ENCODE data around the gene GNAL. TPM values are rescaled to one million over a fixed set of nuclear protein-coding genes. Genes with fewer than 3 reads are reported as not detected.
A peak's percentile ranks its signal among the peaks of the same experiment; 100 is the strongest.
"Not testable (repeated sequence)": the region's sequence is repeated elsewhere in the genome, so short reads cannot be mapped to it uniquely, and the experiment has no call there.

GNAL gene
- total and polyA plus RNA-seq, 10 donors, result 0.74 to 5.7 (median 3.0) TPM

DNA sequence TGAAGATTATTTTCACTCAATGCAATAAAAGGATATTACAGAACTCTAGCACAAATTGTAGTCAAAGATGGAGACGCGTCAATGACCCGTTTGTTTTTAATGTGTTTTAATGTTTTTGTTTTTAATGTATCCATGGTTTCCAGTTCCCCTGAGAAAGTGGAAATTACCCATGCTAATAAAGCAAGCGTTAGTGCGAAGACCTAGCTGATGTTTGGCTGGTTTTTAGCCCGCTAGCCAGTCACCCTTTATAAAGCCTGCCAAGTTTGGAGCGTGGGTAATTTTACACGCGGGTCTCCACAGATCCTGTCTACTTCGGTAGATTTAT lies 161.7 kb downstream of the GNAL start:
- no peaks in the 10 kb centered on the region for H3K9me3 ChIP-seq
- TF ChIP-seq POLR2AphosphoS5 (IDR thresholded peaks at IDR 0.05) (no peak), CTCF (IDR thresholded peaks at IDR 0.05 in 8 of 11, conservative IDR thresholded peaks at IDR 0.05 in 3 of 11) (no peak), POLR2A (IDR thresholded peaks at IDR 0.05) (no peak)
- peak overlapping the region; percentile 87 to 98 (median 94) for H3K27ac ChIP-seq
- DNase-seq, result no peak
- intact Hi-C loops (cut with DNase I; ENCODE audit: low total_unique reads), result no loop called here
- H3K36me3 ChIP-seq, result peaks cover 0 to 24% (median 3%) of the 10 kb centered on the region in 6 donors
- H3K4me1 ChIP-seq, result peaks cover 21 to 54% (median 37%) of the 10 kb centered on the region in 6 donors
- 0 to 1% (median 1%) methylated on average over 10 of the region's 10 CpGs for WGBS, 5 donors
- H3K27me3 ChIP-seq (replicated peaks in 1 of 7), result no peaks in the 10 kb centered on the region
- peak overlapping the region; percentile 81 to 97 (median 91) for H3K4me3 ChIP-seq

DNA sequence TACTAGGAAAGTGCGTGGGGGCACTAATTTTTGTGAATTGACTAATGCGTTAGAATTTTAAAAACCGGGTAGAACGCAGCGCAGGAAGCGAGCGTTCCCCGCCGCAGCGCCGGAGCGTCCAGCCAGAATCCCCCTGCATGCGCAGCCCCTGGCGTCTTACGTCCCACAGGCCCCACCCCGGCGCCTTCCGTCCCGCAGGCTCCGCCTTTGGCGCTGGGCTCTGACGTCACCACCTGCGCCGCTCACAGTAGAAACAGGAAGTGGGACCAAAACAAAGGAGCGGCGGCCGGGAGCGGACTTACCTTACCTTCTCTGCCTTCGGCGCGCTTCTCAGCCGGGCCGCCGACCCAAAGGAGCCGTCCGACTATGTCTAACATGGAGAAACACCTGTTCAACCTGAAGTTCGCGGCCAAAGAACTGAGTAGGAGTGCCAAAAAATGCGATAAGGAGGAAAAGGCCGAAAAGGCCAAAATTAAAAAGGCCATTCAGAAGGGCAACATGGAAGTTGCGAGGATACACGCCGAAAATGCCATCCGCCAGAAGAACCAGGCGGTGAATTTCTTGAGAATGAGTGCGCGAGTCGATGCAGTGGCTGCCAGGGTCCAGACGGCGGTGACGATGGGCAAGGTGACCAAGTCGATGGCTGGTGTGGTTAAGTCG lies 162.2 kb downstream of the GNAL start, which contains the start of gene CHMP1B:
Gene CHMP1B, plus strand, starts transcription at position 268 of the 660 bp plus-strand sequence. Its CDS starts 99 bp downstream, at position 367.
- 0 to 1% (median 0%) methylated on average over 43 to 53 of the region's 53 CpGs for WGBS, 5 donors
- Histone ChIP-seq H3K9me3 (no peaks in the 10 kb centered on the region), H3K4me3 (peak within 1 kb of the TSS; percentile 81 to 97 (median 91)), H3K27ac (peak within 1 kb of the TSS; percentile 87 to 98 (median 94)), H3K36me3 (peaks cover 0 to 29% (median 3%) of the 10 kb centered on the region in 6 donors), H3K27me3 (replicated peaks in 1 of 7) (no peaks in the 10 kb centered on the region), H3K4me1 (peaks cover 21 to 59% (median 37%) of the 10 kb centered on the region in 6 donors)
- DNase-seq, result peak; percentile 100
- intact Hi-C loops (cut with DNase I; ENCODE audit: low total_unique reads), result no loop called here
- TF ChIP-seq POLR2A (IDR thresholded peaks at IDR 0.05) (peak; percentile 78 to 97 (median 96)), POLR2AphosphoS5 (IDR thresholded peaks at IDR 0.05) (peak; percentile 99 to 100 (median 100)), CTCF (IDR thresholded peaks at IDR 0.05 in 8 of 11, conservative IDR thresholded peaks at IDR 0.05 in 3 of 11) (peak in 3 of 11 experiments; percentile 10 to 39 (median 18))

DNA sequence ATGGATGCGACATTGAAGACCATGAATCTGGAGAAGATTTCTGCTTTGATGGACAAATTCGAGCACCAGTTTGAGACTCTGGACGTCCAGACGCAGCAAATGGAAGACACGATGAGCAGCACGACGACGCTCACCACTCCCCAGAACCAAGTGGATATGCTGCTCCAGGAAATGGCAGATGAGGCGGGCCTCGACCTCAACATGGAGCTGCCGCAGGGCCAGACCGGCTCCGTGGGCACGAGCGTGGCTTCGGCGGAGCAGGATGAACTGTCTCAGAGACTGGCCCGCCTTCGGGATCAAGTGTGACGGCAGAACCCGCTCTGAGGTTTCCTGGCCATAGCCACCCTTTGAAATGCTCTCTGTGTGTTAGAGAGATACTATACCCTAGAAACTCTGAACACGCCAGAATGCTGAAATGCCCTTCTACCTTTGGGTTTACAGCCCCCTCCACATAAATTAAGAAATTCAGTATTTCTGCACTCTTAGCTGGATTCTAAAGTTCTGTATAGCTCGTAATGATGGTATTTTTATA lies 162.8 kb downstream of the GNAL start:
- DNase-seq, result peak; percentile 90
- peaks cover 21 to 65% (median 39%) of the 10 kb centered on the region in 6 donors for H3K4me1 ChIP-seq
- 1 to 2% (median 1%) methylated on average over 10 to 23 of the region's 23 CpGs for WGBS, 5 donors
- peak overlapping the region; percentile 81 to 97 (median 91) for H3K4me3 ChIP-seq
- H3K27ac ChIP-seq, result peak overlapping the region; percentile 87 to 98 (median 94)
- intact Hi-C loops (cut with DNase I; ENCODE audit: low total_unique reads), result no loop called here
- TF ChIP-seq POLR2AphosphoS5 (IDR thresholded peaks at IDR 0.05) (no peak), POLR2A (IDR thresholded peaks at IDR 0.05) (no peak), CTCF (IDR thresholded peaks at IDR 0.05 in 8 of 11, conservative IDR thresholded peaks at IDR 0.05 in 3 of 11) (no peak)
- peaks cover 0 to 32% (median 3%) of the 10 kb centered on the region in 6 donors for H3K36me3 ChIP-seq
- H3K9me3 ChIP-seq, result no peaks in the 10 kb centered on the region
- H3K27me3 ChIP-seq (replicated peaks in 1 of 7), result no peaks in the 10 kb centered on the region

- Histone ChIP-seq H3K36me3 (peaks cover 0 to 32% (median 3%) of the 10 kb centered on the region in 6 donors), H3K4me1 (peaks cover 21 to 80% (median 44%) of the 10 kb centered on the region in 6 donors)
- H3K4me3 ChIP-seq; H3K9me3 ChIP-seq; intact Hi-C loops (cut with DNase I; ENCODE audit: low total_unique reads); H3K27ac ChIP-seq; H3K27me3 ChIP-seq (replicated peaks in 1 of 7); DNase-seq: not testable (repeated sequence)
- WGBS, 5 donors, result 83 to 95% (median 92%) methylated on average over 6 of the region's 6 CpGs
Observed at GRCh38 chr18:11854554-11854953, 165.5 kb downstream of the GNAL start.

Measured in spleen (tissue), 11 donors.